H1 (cell line): ENCODE measurements around the gene DNTT.

Experiments used
- CHD1 ChIP-seq: IDR thresholded peaks from 2 replicates; pipeline ENCODE4 v1.6.1; 2012; ENCODE audit warnings: low read depth, low read length, improper control_type of control experiment
- CREB1 ChIP-seq: IDR thresholded peaks from 2 replicates; pipeline ENCODE4 v1.6.1; 2012; ENCODE audit warnings: inconsistent platforms
- E2F6 ChIP-seq: IDR thresholded peaks from 2 replicates; pipeline ENCODE4 v1.6.1; 2012; ENCODE audit warnings: inconsistent platforms
- EP300 ChIP-seq, 2 experiments: IDR thresholded peaks; 1 replicate in 1 of 2; 2 replicates in 1 of 2; pipeline ENCODE4 v1.6.1; 2011 to 2012; ENCODE audit warnings: low read depth in 2 of 2, low read length in 2 of 2, mild to moderate bottlenecking in 2 of 2, borderline replicate concordance in 1 of 2, inconsistent platforms in 1 of 2, moderate library complexity in 1 of 2
- MAFK ChIP-seq: IDR thresholded peaks from 2 replicates; pipeline ENCODE4 v1.6.1; 2012; ENCODE audit warnings: low read depth, mild to moderate bottlenecking, improper control_type of control experiment, low read length
- POLR2A ChIP-seq, 2 experiments: IDR thresholded peaks; 1 replicate in 1 of 2; 2 replicates in 1 of 2; pipeline ENCODE4 v1.6.1; 2011; ENCODE audit warnings: low read depth in 2 of 2, low read length in 2 of 2, mild to moderate bottlenecking in 2 of 2; ENCODE audit errors: control extremely low read depth in 1 of 2
- POU5F1 ChIP-seq: IDR thresholded peaks from 2 replicates; pipeline ENCODE4 v1.6.1; 2011; ENCODE audit warnings: low read depth, mild to moderate bottlenecking, low read length, moderate library complexity
- TEAD4 ChIP-seq: IDR thresholded peaks from 2 replicates; pipeline ENCODE4 v1.6.1; 2012; ENCODE audit warnings: low read depth, low read length, inconsistent platforms, mixed read lengths
- TF ChIP-seq, protein P1 (sequence below), 3 experiments: IDR thresholded peaks; 1 replicate in 2 of 3; 2 replicates in 1 of 3; pipeline versions ENCODE4 v1.5.1 to v1.6.1; 2011; ENCODE audit warnings: low read length in 3 of 3, mild to moderate bottlenecking in 3 of 3, inconsistent platforms in 2 of 3, low read depth in 1 of 3, moderate library complexity in 1 of 3; ENCODE audit not compliant: insufficient read depth in 1 of 3; ENCODE audit errors: control extremely low read depth in 1 of 3

DNA sequence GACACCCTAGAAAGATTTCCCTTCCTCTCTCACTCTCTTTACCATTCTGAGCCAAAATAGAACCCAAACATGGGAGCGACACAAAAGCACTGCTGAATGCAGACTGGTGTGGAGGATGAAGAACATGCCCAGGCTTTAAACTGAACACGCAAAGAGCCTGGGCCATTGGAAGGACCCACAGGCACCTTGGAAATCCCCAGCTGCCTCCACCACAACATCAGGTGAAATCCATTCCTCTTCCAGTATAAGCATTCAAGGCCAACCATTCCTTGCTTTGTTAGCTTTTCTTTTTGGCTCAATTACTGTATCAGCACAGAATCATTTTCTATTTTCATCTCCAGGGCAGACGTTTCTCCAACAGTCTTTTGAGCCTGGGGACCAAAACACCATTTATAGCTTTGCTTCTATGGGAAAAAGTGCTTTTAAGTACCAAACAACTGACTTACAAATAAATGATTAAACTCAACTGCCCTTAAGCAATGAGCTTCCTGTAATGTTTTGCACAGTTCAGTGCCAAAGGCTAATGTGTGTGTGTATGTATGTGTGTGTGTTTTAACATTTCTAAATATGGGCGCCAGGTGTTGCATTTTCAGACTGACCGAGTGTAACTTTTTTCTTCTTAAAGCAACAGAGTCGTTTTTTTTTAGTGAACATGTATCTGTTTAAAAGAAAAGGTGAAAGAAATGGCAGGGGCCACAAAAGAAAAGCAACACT, 16.7 kb upstream of the DNTT start:
- TF ChIP-seq, protein P1, sequence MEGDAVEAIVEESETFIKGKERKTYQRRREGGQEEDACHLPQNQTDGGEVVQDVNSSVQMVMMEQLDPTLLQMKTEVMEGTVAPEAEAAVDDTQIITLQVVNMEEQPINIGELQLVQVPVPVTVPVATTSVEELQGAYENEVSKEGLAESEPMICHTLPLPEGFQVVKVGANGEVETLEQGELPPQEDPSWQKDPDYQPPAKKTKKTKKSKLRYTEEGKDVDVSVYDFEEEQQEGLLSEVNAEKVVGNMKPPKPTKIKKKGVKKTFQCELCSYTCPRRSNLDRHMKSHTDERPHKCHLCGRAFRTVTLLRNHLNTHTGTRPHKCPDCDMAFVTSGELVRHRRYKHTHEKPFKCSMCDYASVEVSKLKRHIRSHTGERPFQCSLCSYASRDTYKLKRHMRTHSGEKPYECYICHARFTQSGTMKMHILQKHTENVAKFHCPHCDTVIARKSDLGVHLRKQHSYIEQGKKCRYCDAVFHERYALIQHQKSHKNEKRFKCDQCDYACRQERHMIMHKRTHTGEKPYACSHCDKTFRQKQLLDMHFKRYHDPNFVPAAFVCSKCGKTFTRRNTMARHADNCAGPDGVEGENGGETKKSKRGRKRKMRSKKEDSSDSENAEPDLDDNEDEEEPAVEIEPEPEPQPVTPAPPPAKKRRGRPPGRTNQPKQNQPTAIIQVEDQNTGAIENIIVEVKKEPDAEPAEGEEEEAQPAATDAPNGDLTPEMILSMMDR (IDR thresholded peaks at IDR 0.05; ENCODE audit: control extremely low read depth in 1 of 3, insufficient read depth in 1 of 3, low read depth in 1 of 3, low read length in 3 of 3): no peak
- TF ChIP-seq POLR2A (IDR thresholded peaks at IDR 0.05; ENCODE audit: control extremely low read depth in 1 of 2, low read depth in 2 of 2, low read length in 2 of 2) (no peak), MAFK (no peak), CHD1 (no peak), CREB1 (no peak), EP300 (IDR thresholded peaks at IDR 0.05; ENCODE audit: borderline replicate concordance in 1 of 2, low read depth in 2 of 2, low read length in 2 of 2) (no peak), E2F6 (no peak), POU5F1 (no peak), TEAD4 (no peak)
